ENCODE results near the gene HNRNPUL1.

DNA sequence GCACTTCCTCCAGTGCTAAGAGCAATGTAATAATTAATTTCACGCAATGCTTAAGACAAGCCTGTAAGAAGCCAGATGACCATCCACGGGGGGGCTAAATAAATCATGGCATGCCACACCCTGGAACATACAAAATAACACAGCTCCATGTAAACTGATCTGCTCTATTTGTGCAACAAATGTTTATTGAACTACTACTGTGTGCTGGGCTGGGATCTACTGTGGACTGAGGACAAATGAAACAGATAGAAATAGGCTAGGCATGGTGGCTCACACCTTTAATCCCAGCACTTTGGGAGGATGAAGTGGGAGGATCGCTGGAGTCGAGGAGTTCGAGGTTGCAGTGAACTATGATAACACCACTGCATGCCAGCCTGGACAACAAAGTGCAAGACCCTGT, 68.3 kb downstream of the HNRNPUL1 start:
- TF ChIP-seq, protein P1, sequence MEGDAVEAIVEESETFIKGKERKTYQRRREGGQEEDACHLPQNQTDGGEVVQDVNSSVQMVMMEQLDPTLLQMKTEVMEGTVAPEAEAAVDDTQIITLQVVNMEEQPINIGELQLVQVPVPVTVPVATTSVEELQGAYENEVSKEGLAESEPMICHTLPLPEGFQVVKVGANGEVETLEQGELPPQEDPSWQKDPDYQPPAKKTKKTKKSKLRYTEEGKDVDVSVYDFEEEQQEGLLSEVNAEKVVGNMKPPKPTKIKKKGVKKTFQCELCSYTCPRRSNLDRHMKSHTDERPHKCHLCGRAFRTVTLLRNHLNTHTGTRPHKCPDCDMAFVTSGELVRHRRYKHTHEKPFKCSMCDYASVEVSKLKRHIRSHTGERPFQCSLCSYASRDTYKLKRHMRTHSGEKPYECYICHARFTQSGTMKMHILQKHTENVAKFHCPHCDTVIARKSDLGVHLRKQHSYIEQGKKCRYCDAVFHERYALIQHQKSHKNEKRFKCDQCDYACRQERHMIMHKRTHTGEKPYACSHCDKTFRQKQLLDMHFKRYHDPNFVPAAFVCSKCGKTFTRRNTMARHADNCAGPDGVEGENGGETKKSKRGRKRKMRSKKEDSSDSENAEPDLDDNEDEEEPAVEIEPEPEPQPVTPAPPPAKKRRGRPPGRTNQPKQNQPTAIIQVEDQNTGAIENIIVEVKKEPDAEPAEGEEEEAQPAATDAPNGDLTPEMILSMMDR (IDR thresholded peaks at IDR 0.05), result no peak
- TF ChIP-seq EZH2phosphoT487 (IDR thresholded peaks at IDR 0.05), result no peak
